Activated T-cell treated with anti-CD3 and anti-CD28 coated beads for 4 hours (primary cell): ENCODE measurements around the gene NALCN.

ENCODE experiments used
- DNase-seq: peaks from one replicate; pipeline ENCODE4 v3.0.0-alpha.2; 2020

The NALCN gene

GRCh38 chr13:101013245-101013644 is 403.1 kb downstream of the NALCN start:
- no peak for DNase-seq

GRCh38 chr13:101010100-101010499 is 406.2 kb downstream of the NALCN start:
- DNase-seq, result no peak

GRCh38 chr13:101007245-101007644 is 409.1 kb downstream of the NALCN start:
- DNase-seq, result no peak
